Motor neuron (in vitro differentiated cells): Measurements from ENCODE around the gene HELT. TPM values are rescaled to one million over a fixed set of nuclear protein-coding genes. Genes with fewer than 3 reads are reported as not detected.
"Not testable (repeated sequence)": the region's sequence is repeated elsewhere in the genome, so short reads cannot be mapped to it uniquely, and the experiment has no call there.

Source experiments
- ATAC-seq, 8 experiments: fragments of 200-7000 bp; cut with Tn5 transposase; replicated peaks in 6 of 8; 2 replicates each; pipeline ENCODE4 v1.8.0; 2021; ENCODE audit warnings: mild to moderate bottlenecking in 8 of 8, moderate library complexity in 8 of 8
- H3K27ac ChIP-seq, 2 donors: fragments of 250-450 bp; sonication (Bioruptor Pico); 2 replicates each; pipeline ENCODE4 v1.9.0; 2021; ENCODE audit warnings: antibody characterized with exemption in 2 of 2, mild to moderate bottlenecking in 2 of 2, moderate library complexity in 1 of 2
- H3K4me1 ChIP-seq, 2 donors: fragments of 250-450 bp; sonication (Bioruptor Pico); replicated peaks in 1 of 2; 2 replicates each; pipeline ENCODE4 v1.6.1; 2021; ENCODE audit warnings: antibody characterized with exemption in 2 of 2, mild to moderate bottlenecking in 2 of 2, moderate library complexity in 1 of 2
- H3K4me3 ChIP-seq, 5 donors: fragments of 250-450 bp; sonication (Bioruptor Pico); 2 replicates each; pipeline ENCODE4 v1.9.0; 2021; ENCODE audit warnings: antibody characterized with exemption in 5 of 5, mild to moderate bottlenecking in 5 of 5, moderate library complexity in 4 of 5
- WGBS, 10 experiments: fragments of 450-650 bp; shearing (Covaris generic); methylation state at CpG; one replicate each; pipeline ENCODE4 v1.0.0; 2022; 5-methylcytosine and 5-hydroxymethylcytosine counted together
- in situ Hi-C, 9 experiments: fragments of 400-800 bp; cut with MboI; loops; one replicate each; pipeline ENCODE4 v1.15.0; 2021; ENCODE audit warnings: low sequenced_read_pairs in 9 of 9, low pct_unique_long_range_greater_than_20kb in 2 of 9; ENCODE audit not compliant: unreplicated experiment in 9 of 9
- total RNA-seq, 8 experiments: library from RNA; unstranded; fragments of 300-600 nt; gene quantifications; 2 replicates each; pipeline versions ENCODE4 v1.2.3 to v1.2.4, GENCODE V29; 2022

HELT gene
- total RNA-seq, 8 experiments from 2014 or later = not detected

DNA sequence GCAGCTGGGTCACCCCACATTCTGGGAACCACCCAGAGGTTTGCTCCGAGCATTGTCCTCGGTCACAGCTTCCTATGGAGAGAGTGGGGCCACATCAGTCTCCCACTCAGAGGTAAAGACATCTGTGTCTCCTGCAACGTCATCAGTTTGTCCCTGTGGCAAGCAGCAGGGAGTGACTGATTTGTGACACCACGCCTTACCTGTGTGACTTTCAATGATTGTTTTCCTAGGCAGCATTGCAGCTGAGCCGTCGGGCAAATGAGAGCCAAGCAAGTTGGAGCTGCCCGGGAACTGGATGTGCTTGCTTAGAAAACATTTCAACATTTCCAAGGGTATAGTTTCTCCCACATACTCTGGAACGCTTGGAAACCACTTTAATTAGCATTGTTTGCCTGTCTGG, 29.7 kb upstream of the HELT start:
- no peak for ATAC-seq
- 0 to 100% (median 60%) methylated on average over 1 to 5 of the region's 8 CpGs; no CpG with 5 or more reads in 4 of the 10 experiments for WGBS, 10 experiments
- in situ Hi-C loops = loop anchor here in 1 of 9 experiments (25.0 kb wide), 1 partner anchor 251 kb away; the partner anchor contains the start of gene CENPU
- Histone ChIP-seq H3K4me3 (no peak overlapping the region), H3K4me1 (peaks cover 9 to 14% of the 10 kb centered on the region in 2 donors), H3K27ac (no peak overlapping the region)

DNA sequence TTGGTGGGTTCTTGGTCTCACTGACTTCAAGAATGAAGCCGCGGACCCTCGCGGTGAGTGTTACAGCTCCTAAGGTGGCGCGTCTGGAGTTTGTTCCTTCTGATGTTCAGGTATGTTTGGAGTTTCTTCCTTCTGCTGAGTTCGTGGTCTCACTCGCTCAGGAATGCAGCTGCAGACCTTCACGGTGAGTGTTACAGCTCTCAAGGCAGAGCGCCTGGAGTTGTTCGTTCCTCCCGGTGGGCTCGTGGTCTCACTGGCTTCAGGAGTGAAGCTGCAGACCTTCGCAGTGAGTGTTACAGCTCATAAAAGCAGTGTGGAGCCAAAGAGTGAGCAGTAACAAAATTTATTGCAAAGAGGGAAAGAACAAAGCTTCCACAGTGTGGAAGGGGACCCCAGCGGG, 29.0 kb upstream of the HELT start:
- not testable (repeated sequence) for H3K4me3 ChIP-seq, ATAC-seq, H3K4me1 ChIP-seq, H3K27ac ChIP-seq
- 0 to 86% (median 82%) methylated on average over 1 to 13 of the region's 15 CpGs; no CpG with 5 or more reads in 5 of the 10 experiments for WGBS, 10 experiments
- in situ Hi-C loops = loop anchor here in 1 of 9 experiments (25.0 kb wide), 1 partner anchor 252 kb away; the partner anchor contains the start of gene CENPU

DNA sequence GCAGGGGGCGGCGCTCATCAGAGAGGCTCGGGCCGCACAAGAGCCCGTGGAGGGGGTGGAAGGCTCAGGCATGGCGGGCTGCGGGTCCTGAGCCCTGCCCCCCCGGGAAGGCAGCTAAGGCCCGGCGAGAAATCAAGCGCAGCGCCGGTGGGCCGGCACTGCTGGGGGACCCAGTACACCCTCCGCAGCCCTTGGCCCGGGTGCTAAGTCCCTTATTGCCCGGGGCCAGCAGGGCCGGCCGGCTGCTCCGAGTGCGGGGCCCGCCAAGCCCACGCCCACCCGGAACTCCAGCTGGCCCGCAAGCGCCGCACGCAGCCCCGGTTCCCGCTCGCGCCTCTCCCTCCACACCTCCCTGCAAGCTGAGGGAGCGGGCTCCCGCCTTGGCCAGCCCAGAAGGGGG, 28.2 kb upstream of the HELT start:
- in situ Hi-C loops = loop anchor here in 1 of 9 experiments (25.0 kb wide), 1 partner anchor 253 kb away; the partner anchor contains the start of gene CENPU
- no CpG with 5 or more reads among the region's 34 CpGs for WGBS, 10 experiments
- not testable (repeated sequence) for H3K27ac ChIP-seq, H3K4me3 ChIP-seq, H3K4me1 ChIP-seq, ATAC-seq

DNA sequence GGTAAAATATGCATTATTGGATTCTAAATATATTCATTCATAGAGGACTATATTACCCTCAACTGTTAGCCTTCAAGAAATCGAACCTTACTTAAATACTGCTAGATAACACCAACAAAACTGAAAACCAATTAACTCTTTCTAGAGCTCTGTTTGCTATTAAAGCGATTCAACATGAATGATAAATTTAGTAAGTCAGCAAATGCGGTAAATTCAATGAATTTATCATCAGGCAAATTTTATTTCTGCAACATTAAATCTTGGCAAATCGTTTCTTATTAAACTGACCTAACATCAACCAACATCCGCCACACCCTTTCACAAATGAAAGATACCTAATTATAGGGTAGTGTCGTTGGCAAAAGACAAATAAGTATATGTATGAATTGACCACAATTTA, 26.4 kb upstream of the HELT start:
- H3K4me3 ChIP-seq = no peak overlapping the region
- 28 to 93% (median 78%) methylated on average over 3 to 6 of the region's 6 CpGs for WGBS, 10 experiments
- in situ Hi-C loops = loop anchor here in 1 of 9 experiments (25.0 kb wide), 1 partner anchor 255 kb away; the partner anchor contains the start of gene CENPU
- no peaks in the 10 kb centered on the region for H3K4me1 ChIP-seq
- ATAC-seq = no peak
- no peak overlapping the region for H3K27ac ChIP-seq

DNA sequence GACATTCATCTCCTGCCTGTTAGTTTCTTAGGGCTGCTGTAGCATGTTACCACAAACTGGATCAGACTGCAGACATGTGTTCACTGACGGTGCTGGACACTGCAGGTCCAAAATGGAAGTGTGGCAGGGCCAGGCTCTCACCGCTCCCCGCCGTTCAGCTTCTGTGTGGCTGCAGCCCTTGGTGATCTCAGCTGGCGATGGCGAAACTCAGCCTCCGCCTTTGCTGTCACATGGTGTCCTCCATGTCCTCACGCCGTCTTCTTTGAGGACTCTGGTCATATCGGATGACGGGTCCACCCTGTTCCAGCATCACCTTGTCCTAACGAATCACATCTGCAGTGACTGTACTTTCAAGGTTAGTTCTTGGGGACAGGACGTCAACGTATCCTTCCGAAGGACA, 25.9 kb upstream of the HELT start:
- WGBS, 10 experiments = 69 to 94% (median 85%) methylated on average over 1 to 14 of the region's 15 CpGs; no CpG with 5 or more reads in 4 of the 10 experiments
- no peak for ATAC-seq
- Histone ChIP-seq H3K4me1 (no peaks in the 10 kb centered on the region), H3K27ac (no peak overlapping the region), H3K4me3 (no peak overlapping the region)
- in situ Hi-C loops = loop anchor here in 1 of 9 experiments (25.0 kb wide), 1 partner anchor 255 kb away; the partner anchor contains the start of gene CENPU

DNA sequence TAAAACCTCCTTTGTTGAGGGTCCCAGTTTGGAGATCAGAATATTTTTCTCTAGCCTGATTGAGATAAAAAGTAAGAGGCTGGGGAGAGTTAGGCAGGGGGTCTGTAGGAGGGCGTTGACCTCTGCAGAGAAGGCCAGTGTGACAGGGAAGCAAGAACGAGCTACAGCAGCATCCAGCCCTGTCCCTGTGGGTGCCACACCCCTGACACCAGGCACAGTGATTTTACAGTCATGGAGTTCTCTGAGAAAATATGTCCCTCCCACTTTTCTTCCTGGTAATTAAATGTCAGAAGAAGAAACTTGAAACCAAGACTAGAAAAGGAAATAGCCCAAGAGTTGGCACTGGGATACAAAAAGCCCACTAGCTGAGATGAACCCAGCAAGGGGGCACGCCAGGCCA, 25.0 kb upstream of the HELT start:
- no peak overlapping the region for H3K27ac ChIP-seq
- WGBS, 10 experiments = 0 to 50% (median 17%) methylated on average over 1 to 2 of the region's 3 CpGs; no CpG with 5 or more reads in 5 of the 10 experiments
- H3K4me3 ChIP-seq = no peak overlapping the region
- peak in 2 of 8 experiments; percentile 67 to 70 for ATAC-seq
- in situ Hi-C loops = loop anchor here in 1 of 9 experiments (25.0 kb wide), 1 partner anchor 256 kb away; the partner anchor contains the start of gene CENPU
- no peaks in the 10 kb centered on the region for H3K4me1 ChIP-seq

DNA sequence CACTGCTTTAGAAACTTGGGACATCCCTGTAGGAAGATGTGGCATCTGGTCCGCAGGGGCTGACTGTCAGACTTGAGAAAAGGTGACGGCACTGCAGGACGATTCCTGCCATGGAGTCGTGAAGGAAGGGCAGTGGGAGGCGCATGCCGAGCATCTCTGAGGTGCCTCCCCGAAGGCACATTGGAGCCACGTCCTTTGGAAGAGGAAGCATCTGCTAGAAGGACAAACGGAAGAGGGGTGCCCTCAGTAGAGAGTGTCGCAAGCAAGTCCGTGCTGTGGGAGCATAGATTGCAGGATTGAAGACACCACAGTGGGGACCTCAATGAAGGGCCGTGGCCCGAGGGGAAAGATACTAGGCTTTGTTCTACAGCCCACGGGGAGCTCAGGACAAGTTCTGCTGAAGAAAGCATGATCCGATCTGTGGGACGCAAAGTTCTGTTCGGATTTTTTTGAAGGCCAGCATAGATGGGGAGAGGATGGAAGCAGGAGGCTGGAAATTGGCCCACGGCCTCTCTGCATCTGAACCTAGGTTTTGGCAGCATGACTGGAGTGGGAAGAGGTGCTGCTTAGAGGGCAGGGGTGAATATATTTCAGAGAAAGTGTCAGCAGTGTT, 24.2 kb upstream of the HELT start:
- in situ Hi-C loops = loop anchor here in 1 of 9 experiments (25.0 kb wide), 1 partner anchor 257 kb away; the partner anchor contains the start of gene CENPU
- WGBS, 10 experiments = 13 to 89% (median 65%) methylated on average over 1 to 9 of the region's 18 CpGs; no CpG with 5 or more reads in 2 of the 10 experiments
- no peak overlapping the region for H3K27ac ChIP-seq
- H3K4me1 ChIP-seq = no peaks in the 10 kb centered on the region
- no peak overlapping the region for H3K4me3 ChIP-seq
- ATAC-seq = no peak

DNA sequence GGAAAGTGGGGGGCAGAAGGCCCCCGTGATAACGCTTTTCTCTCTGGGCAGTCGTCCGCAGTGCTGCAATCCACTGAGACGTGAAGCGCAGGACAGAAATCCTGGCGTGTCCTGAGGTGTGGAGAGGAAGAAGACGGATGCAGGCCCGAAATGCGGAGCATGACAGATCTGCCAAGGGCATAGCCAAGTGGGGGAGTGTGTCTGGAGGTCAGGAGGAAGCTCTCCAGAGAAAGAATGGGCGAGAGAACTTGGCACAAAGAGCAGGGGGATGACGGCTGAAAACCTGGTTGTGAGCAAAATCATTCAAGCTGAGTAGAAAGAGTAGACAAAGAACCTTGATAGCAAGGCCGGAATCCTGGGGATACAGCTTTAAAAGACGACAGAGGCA, 23.7 kb upstream of the HELT start:
- H3K27ac ChIP-seq = no peak overlapping the region
- WGBS, 10 experiments = 17 to 100% (median 67%) methylated on average over 1 to 9 of the region's 14 CpGs
- in situ Hi-C loops = loop anchor here in 1 of 9 experiments (25.0 kb wide), 1 partner anchor 257 kb away; the partner anchor contains the start of gene CENPU
- no peak overlapping the region for H3K4me3 ChIP-seq
- H3K4me1 ChIP-seq = no peaks in the 10 kb centered on the region
- ATAC-seq = no peak

DNA sequence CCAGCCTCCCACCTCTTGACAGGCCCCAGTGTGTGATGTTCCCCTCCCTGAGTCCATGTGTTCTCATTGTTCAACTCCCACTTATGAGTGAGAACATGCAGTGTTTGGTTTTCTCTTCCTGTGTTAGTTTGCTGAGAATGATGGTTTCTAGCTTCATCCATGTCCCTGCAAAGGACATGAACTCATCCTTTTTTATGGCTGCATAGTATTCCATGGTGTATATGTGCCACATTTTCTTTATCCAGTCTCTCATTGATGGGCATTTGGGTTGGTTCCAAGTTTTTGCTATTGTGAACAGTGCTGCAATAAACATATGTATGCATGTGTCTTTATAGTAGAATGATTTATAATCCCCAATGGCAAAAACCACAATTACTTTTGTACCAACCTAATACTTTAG, 20.6 kb upstream of the HELT start:
- not testable (repeated sequence) for H3K4me1 ChIP-seq, H3K27ac ChIP-seq, H3K4me3 ChIP-seq, ATAC-seq
- in situ Hi-C loops = loop anchor here in 1 of 9 experiments (25.0 kb wide), 1 partner anchor 260 kb away; the partner anchor contains the start of gene CENPU

DNA sequence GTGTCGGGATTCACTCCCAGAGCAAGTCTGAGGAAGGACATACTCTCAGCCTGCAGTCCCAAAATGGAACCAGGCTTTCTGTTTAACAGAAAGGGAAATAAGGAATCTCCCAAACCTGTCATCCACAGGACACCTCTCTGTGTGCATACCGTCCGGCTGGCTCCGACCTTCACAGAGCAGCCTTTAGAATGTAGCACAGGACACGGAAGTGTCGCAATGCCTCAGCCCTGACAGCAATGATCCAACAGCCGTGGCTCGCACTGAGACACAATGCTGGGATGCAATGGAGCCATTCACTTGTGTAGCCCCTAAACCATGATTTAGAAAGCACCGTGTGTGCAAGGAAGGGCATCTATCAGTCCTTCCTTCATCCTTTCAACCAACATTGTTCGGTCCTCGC, 15.5 kb upstream of the HELT start:
- in situ Hi-C loops = loop anchor here in 1 of 9 experiments (25.0 kb wide), 1 partner anchor 110 kb away; no protein-coding TSS in a partner anchor
- 42 to 100% (median 93%) methylated on average over 1 to 7 of the region's 11 CpGs; no CpG with 5 or more reads in 4 of the 10 experiments for WGBS, 10 experiments

DNA sequence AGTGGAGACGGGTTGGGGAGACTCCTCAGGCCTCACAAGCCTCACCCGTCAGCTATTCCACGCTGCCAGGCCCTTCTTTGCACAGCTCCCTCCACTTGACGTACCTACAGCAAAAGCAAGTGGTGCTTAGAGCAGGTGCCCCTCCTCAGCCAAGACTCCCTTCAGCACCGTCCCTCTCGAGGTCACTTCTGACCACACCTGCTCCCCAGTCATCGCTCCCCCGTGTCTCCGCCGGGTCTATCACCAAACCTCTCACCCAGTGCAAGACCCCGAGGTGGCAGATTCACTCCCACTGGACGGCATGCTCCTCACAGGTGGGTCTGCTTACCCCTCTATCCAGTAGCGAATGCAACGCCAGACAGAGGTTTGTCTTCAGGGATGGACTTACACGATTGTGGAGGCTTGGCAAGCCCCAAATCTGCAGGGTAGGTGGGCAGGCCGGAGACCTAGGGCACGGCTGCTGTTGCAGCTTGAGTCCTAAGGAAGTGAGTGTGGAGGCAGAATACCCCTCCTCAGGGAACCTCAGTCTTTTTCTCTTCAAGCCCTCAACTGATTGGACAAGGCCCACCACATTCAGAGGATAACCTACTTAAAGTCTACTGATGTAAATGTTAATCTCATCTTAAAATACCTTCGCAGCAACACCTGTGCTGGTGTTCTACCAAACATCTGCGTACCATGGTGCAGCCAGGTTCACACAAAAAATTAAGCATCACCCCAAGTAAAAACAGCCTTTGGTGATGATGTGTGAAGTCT, 14.5 kb upstream of the HELT start:
- 23 to 100% (median 87%) methylated on average over 1 to 6 of the region's 19 CpGs for WGBS, 10 experiments
- Histone ChIP-seq H3K4me1 (no peaks in the 10 kb centered on the region), H3K27ac (no peak overlapping the region), H3K4me3 (no peak overlapping the region)
- ATAC-seq = no peak
- in situ Hi-C loops = loop anchor here in 1 of 9 experiments (25.0 kb wide), 1 partner anchor 109 kb away; no protein-coding TSS in a partner anchor

More for the DNA sequence above, 15.5 kb upstream of the HELT start:
- no peaks in the 10 kb centered on the region for H3K4me1 ChIP-seq
- no peak for ATAC-seq
- H3K27ac ChIP-seq = no peak overlapping the region
- H3K4me3 ChIP-seq = no peak overlapping the region

DNA sequence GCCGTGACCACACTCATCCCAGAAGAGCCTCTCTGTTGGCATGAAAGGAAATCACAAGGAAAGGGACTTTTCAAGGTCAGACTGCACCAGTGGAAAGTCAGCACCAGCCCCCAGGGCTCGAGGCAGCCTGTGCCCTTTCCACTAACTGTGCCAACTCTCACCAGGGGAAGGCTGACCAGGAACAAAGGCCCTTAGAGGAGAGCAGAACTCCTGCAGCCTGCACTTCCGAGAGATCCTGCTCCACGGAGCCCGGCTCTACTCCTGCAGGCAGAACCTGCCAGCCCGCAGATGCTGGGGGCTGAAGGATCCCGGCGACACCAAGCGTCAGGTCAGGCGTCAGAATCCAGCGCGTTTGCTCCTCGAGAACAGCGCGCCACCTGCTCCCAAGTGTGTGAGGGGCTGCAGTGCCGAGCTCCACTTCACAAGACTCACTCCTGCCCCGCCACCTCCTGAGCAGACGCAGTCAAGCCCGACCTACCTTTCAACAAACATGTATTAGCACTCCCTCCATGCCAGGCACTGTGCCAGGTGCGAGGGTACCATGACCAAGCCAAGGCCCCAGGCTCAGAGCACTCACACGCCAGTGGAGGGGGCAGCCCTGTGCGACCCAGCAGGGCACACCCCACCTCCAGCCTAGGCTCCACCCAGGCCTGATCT, 13.6 kb upstream of the HELT start:
- Histone ChIP-seq H3K4me3 (no peak overlapping the region), H3K27ac (no peak overlapping the region), H3K4me1 (no peaks in the 10 kb centered on the region)
- in situ Hi-C loops = loop anchor here in 1 of 9 experiments (25.0 kb wide), 1 partner anchor 108 kb away; no protein-coding TSS in a partner anchor
- ATAC-seq = peak; percentile 77 to 87 (median 80)
- WGBS, 10 experiments = 0 to 100% (median 20%) methylated on average over 1 to 11 of the region's 22 CpGs; no CpG with 5 or more reads in 2 of the 10 experiments
